HG03175 (cell line): ENCODE data around the gene SECISBP2.
"Not testable (repeated sequence)": the region's sequence is repeated elsewhere in the genome, so short reads cannot be mapped to it uniquely, and the experiment has no call there.

ENCODE experiments used
- ATAC-seq: cut with Tn5 transposase; IDR thresholded peaks from one replicate; pipeline ENCODE4 v1.9.1; 2021; ENCODE audit warnings: mild to moderate bottlenecking, moderate library complexity; ENCODE audit not compliant: unreplicated experiment

Gene SECISBP2, protein sequence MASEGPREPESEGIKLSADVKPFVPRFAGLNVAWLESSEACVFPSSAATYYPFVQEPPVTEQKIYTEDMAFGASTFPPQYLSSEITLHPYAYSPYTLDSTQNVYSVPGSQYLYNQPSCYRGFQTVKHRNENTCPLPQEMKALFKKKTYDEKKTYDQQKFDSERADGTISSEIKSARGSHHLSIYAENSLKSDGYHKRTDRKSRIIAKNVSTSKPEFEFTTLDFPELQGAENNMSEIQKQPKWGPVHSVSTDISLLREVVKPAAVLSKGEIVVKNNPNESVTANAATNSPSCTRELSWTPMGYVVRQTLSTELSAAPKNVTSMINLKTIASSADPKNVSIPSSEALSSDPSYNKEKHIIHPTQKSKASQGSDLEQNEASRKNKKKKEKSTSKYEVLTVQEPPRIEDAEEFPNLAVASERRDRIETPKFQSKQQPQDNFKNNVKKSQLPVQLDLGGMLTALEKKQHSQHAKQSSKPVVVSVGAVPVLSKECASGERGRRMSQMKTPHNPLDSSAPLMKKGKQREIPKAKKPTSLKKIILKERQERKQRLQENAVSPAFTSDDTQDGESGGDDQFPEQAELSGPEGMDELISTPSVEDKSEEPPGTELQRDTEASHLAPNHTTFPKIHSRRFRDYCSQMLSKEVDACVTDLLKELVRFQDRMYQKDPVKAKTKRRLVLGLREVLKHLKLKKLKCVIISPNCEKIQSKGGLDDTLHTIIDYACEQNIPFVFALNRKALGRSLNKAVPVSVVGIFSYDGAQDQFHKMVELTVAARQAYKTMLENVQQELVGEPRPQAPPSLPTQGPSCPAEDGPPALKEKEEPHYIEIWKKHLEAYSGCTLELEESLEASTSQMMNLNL

DNA sequence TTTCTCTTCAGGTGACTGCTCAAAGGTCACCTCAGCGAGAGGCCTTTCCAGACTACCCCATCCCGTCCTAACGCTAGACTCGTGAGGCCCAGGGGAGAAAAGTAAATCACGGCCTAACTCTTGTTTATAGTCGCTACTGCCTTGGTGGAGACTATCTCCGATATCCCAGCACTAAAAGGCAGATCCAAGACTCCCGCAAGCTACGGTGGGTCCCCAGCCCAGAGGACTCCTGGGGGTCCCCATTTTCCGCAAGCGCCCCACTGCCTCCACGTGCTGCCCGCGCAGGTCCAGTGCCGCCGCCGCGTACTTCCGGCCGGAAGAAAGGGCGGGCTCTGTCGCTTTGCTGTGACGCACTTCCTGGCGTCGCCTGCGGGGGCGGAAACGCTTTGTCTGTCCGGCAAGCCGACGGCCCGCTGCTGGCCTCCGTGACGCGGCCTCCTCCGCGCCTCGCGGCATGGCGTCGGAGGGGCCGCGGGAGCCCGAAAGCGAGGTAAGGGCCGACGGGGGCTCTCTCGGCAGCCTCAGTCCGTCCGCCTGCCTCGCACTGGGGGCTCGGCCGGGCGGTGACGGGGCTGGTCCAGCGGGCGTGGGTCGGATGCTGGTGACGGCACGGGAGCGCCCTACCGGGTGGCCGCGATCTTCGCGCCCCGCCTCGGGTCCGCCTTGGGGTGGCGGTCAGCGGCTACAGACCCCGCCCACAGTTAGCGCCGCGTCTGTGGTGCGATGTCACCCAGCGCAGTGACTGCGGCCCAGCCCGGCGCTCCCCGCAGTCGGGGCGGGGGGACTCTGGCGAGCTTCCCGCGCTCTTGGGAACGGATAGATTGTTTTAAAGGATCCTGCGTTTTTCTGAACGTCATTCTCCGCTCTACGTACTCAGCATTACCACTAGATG is at the start of gene SECISBP2:
Gene SECISBP2, plus strand, starts transcription at position 378 of the 892 bp plus-strand sequence. Its CDS starts 77 bp downstream, at position 455.
- peak; percentile 91 for ATAC-seq

DNA sequence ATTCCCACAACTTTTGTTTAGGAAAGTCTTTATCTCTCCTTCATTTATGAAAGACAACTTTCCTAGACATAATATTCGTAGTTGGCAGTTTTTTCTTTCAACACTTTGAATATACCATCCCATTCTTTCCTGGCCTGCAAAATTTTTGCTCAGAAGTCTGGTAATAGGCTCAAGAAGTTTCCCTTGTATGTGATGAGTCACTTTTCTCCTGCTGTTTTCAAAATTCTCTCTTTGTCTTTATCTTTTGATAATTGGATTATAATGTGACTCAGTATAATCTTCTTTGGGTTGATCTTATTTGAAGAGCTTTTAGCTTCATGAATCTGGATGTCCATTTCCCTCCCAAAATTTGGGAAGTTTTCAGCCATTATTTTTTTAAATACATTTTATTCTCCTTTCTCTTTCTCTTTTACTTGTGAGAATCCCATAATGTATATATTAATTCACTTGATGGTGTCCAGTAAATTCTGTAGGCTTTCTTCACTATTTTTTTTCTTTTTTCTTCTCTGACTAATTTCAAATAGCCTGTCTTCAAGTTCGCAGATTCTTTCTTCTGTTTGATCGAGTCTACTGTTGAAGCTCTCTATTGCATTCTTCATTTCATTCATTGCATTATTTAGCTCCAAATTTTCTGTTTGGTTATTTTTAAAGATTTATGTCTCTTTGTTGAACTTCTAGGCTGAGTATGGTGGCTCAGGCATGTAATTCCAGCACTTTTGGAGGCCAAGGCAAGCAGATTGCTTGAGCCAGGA is 44.6 kb upstream of the SECISBP2 start:
- no peak for ATAC-seq

- ATAC-seq: no peak
These were observed 43.5 kb upstream of the SECISBP2 start for GRCh38 chr9:89274838-89275237.

DNA sequence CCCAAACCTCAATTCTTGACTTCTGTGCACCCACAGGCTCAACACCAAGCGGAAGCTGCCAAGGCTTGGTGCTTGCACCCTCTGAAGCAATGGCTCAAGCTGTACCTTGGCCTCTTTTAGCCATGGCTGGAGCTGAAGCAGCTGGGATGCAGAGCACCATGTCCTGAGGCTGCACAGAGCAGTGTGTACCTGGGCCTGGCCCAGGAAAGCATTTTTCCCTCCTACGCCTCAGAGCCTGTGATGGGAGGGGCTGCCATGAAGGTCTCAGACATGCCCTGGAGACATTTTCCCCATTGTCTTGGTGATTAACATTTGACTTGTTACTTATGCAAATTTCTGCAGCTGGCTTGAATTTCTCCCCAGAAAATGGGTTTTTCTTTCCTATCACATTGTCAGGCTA is 42.3 kb upstream of the SECISBP2 start:
- ATAC-seq: not testable (repeated sequence)

DNA sequence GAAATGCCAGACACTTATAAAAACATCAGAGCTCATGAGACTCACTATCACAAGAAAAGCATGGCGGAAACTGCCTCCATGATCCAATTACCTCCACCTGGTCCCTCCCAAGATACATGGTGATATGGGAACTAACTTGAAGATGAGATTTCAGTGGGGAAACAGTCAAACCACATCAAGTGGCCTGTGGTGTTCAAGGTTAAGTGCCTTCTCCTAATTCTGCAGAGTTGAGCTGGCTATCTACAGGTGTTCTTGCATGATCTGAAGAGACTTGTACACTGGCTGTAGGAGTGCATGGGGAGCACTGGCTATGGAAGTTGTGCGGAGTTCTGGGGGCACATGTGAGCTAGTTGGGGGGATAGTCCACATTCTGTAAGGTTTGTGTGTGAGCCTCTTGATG is 41.3 kb upstream of the SECISBP2 start:
- no peak for ATAC-seq

DNA sequence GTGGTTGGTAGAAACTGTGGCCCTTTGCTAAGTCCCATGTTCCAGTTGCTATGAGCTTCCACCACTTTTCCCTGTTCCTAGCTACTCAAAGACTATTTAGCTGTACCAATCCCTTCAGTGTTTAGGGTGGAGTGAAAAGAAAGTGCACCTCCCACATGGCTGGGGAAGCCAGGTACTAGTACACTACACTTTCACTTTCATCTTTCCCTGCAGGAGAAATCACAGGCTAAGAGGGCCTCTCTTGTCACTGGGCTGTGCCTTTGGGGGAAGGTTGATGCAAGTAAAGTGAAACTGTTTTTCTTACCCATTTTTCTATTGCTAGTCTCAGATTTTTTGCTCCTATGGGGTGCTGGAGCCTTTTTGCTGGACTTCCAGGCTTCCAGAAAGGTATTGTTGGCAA is 40.8 kb upstream of the SECISBP2 start:
- ATAC-seq: no peak

GRCh38 chr9:89278551-89278950 is 39.7 kb upstream of the SECISBP2 start:
- ATAC-seq: no peak

- no peak for ATAC-seq
These were observed 39.1 kb upstream of the SECISBP2 start for GRCh38 chr9:89278997-89279739.

- no peak for ATAC-seq
These were observed 37.2 kb upstream of the SECISBP2 start for GRCh38 chr9:89281106-89281505.

- ATAC-seq: not testable (repeated sequence)
These were observed 35.9 kb upstream of the SECISBP2 start for GRCh38 chr9:89282248-89282968.

DNA sequence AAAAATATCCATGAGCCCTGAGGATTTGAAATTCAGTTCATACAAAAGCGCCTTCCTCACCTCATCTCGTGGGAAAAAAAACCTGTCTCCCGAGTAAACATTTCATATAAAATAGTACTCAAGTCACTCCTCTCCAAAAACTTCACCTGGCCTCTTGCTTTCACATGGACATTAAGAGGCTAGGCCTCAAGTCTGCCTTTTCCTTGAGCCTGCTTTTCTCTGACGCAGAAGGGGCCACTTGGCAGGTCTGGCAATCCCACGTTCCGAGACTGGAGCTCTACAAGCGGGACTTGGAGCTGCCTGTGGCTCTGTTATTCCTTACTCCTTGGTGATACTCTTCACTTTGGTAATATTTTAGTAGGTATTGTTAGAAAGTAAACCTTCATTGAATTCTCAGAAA is 34.2 kb upstream of the SECISBP2 start:
- no peak for ATAC-seq

- ATAC-seq: no peak
These were observed 26.6 kb upstream of the SECISBP2 start for GRCh38 chr9:89291741-89292140.

- ATAC-seq: no peak
These were observed 25.3 kb upstream of the SECISBP2 start for GRCh38 chr9:89293014-89293413.

- ATAC-seq: no peak
These were observed 22.9 kb upstream of the SECISBP2 start for GRCh38 chr9:89295400-89295799.

DNA sequence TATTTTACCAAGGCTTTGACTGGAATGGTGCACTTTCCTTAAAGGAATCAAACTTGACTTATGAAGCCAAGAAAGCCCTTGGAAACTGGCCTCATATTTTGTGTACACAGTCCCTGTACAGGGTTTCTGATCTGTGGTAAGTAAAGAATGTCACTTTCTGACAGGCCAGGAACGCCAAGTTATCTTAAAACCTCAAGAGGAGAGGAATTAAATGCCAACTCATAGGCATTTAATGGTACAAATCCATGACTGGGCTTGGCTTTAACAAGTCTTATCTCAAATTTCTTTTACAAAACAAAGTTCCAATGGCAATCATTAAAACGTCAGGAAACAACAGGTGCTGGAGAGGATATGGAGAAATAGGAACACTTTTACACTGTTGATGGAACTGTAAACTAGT is 16.3 kb upstream of the SECISBP2 start:
- not testable (repeated sequence) for ATAC-seq

DNA sequence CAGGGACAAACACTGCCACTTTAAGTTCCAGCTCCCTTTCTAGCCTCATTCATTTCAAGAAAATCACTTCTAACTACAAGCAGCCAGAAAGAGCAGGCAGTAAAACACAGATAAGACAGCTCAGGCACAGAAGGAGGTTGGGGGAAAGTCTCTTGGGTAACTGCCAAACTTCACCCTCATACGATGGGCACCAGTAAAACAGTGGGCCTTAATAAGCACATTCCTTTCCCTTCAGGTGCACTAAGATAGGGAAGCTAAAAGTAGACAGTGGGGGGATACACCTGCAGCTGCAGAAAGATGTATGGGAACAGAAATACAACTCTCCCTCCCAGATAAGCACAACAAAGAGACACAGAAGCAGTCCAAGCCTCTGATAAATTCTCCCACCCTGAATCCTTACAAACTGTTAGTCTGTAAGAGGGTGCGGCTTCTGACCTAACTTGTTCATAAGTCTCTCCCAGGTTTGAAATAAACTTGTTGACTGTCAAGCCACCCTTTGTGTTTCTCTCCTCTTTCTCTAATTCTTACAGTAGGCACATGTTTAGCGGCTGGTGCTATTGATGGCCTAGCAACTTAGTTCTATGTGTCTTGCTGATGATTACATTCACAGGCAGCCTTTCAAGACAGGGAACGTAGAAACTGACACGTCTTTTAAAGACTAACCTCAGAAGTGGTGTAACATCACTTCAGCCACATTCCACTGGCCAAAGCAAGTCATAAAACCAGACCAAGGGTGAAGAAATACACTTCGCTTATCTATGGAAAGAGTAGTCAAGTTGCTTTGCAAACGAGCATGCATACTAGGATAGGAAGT is 14.1 kb upstream of the SECISBP2 start:
- ATAC-seq: no peak

GRCh38 chr9:89304834-89305188 is 13.5 kb upstream of the SECISBP2 start:
- ATAC-seq: no peak

GRCh38 chr9:89305868-89306267 is 12.4 kb upstream of the SECISBP2 start:
- no peak for ATAC-seq
